ENCODE results near the gene AP1S1. TPM values are rescaled to one million over a fixed set of nuclear protein-coding genes. Genes with fewer than 3 reads are reported as not detected.
A peak's percentile ranks its signal among the peaks of the same experiment; 100 is the strongest.

AP1S1 gene
- total and polyA plus RNA-seq, 8 donors, result 2.7 to 71.2 (median 34.7) TPM; not detected in 1

- no peaks in the 10 kb centered on the region for H3K36me3 ChIP-seq
- peak in 1 of 2 donors; percentile 69 for DNase-seq
- H3K9me3 ChIP-seq, result no peaks in the 10 kb centered on the region
- WGBS, 5 donors, result 37 to 45% (median 44%) methylated on average over 13 to 16 of the region's 16 CpGs
- H3K4me3 ChIP-seq, result no peak overlapping the region
- H3K27me3 ChIP-seq, result peaks cover 0 to 15% (median 0%) of the 10 kb centered on the region in 3 donors
- intact Hi-C loops (cut with DNase I; ENCODE audit: low total_unique reads), result no loop called here
- TF ChIP-seq CTCF (IDR thresholded peaks at IDR 0.05), result no peak
- no peak for TF ChIP-seq POLR2A (IDR thresholded peaks at IDR 0.05)
- no peak for TF ChIP-seq POLR2AphosphoS5 (IDR thresholded peaks at IDR 0.05)
- no peak for TF ChIP-seq EP300 (IDR thresholded peaks at IDR 0.05)
- H3K4me1 ChIP-seq, result peaks cover 0 to 8% (median 0%) of the 10 kb centered on the region in 4 donors
- peak overlapping the region in 3 of 5 donors; percentile 26 to 42 (median 28) for H3K27ac ChIP-seq
Observed at GRCh38 chr7:101108330-101108857, 45.9 kb upstream of the AP1S1 start.

- Histone ChIP-seq H3K9me3 (no peaks in the 10 kb centered on the region), H3K4me1 (peaks cover 0 to 8% (median 0%) of the 10 kb centered on the region in 4 donors), H3K4me3 (no peak overlapping the region), H3K27me3 (peaks cover 0 to 14% (median 0%) of the 10 kb centered on the region in 3 donors), H3K27ac (peak overlapping the region in 3 of 5 donors; percentile 26 to 42 (median 28)), H3K36me3 (no peaks in the 10 kb centered on the region)
- intact Hi-C loops (cut with DNase I; ENCODE audit: low total_unique reads), result no loop called here
- 53 to 69% (median 65%) methylated on average over 4 to 7 of the region's 7 CpGs for WGBS, 5 donors
- no peak for DNase-seq
- TF ChIP-seq POLR2A (IDR thresholded peaks at IDR 0.05), result no peak
- TF ChIP-seq EP300 (IDR thresholded peaks at IDR 0.05), result no peak
- no peak for TF ChIP-seq POLR2AphosphoS5 (IDR thresholded peaks at IDR 0.05)
- TF ChIP-seq CTCF (IDR thresholded peaks at IDR 0.05), result no peak
Observed at GRCh38 chr7:101108961-101109360, 45.3 kb upstream of the AP1S1 start.

- WGBS, 5 donors, result 71 to 88% (median 77%) methylated on average over 6 of the region's 6 CpGs
- Histone ChIP-seq H3K4me1 (peaks cover 0 to 7% (median 0%) of the 10 kb centered on the region in 4 donors), H3K36me3 (no peaks in the 10 kb centered on the region), H3K27me3 (peaks cover 0 to 11% (median 0%) of the 10 kb centered on the region in 3 donors), H3K27ac (peak overlapping the region in 1 of 5 donors; percentile 28), H3K9me3 (no peaks in the 10 kb centered on the region), H3K4me3 (no peak overlapping the region)
- DNase-seq, result no peak
- TF ChIP-seq POLR2AphosphoS5 (IDR thresholded peaks at IDR 0.05) (no peak), POLR2A (IDR thresholded peaks at IDR 0.05) (no peak), CTCF (IDR thresholded peaks at IDR 0.05) (no peak), EP300 (IDR thresholded peaks at IDR 0.05) (no peak)
- intact Hi-C loops (cut with DNase I; ENCODE audit: low total_unique reads), result no loop called here
Observed at GRCh38 chr7:101109368-101109767, 44.9 kb upstream of the AP1S1 start.

GRCh38 chr7:101111261-101111660 lies 43.0 kb upstream of the AP1S1 start:
- no peak overlapping the region for H3K4me3 ChIP-seq
- TF ChIP-seq EP300 (IDR thresholded peaks at IDR 0.05) (no peak), POLR2A (IDR thresholded peaks at IDR 0.05) (no peak), CTCF (IDR thresholded peaks at IDR 0.05) (no peak), POLR2AphosphoS5 (IDR thresholded peaks at IDR 0.05) (no peak)
- H3K4me1 ChIP-seq, result no peaks in the 10 kb centered on the region
- H3K9me3 ChIP-seq, result no peaks in the 10 kb centered on the region
- H3K27me3 ChIP-seq, result no peaks in the 10 kb centered on the region
- intact Hi-C loops (cut with DNase I; ENCODE audit: low total_unique reads), result no loop called here
- WGBS, 5 donors, result 83 to 94% (median 88%) methylated on average over 4 to 5 of the region's 5 CpGs
- peak overlapping the region in 4 of 5 donors; percentile 40 to 64 (median 50) for H3K27ac ChIP-seq
- DNase-seq, result no peak
- H3K36me3 ChIP-seq, result no peaks in the 10 kb centered on the region
